ENCODE results near the gene CSGALNACT2. TPM values are rescaled to one million over a fixed set of nuclear protein-coding genes. Genes with fewer than 3 reads are reported as not detected.

CSGALNACT2 gene
- total RNA-seq, 1 experiment from 2014 or later, result 5.1 TPM

DNA sequence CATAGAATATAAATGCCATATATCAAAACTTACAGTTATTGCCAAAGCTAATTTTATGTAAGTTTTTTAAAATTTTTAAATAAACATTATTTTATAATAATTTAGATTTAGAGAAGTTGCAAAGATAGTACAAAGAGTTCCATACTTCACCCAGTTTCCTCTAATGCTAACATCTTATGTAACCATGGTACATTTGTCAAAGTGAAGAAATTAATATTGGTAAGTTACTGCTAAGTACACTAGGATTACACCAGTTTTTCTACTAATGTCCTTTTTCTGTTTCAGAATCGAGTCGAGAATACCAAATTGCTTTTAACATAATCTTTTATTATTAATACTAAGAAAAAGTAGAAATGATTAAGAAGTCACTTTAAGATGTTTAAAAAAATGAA lies 29.2 kb downstream of the CSGALNACT2 start:
- no peaks in the 10 kb centered on the region for H3K9me3 Mint-ChIP-seq
- H3K27ac Mint-ChIP-seq, result no peak overlapping the region
- TF ChIP-seq ESRRA (CRISPR knock-in tag; IDR thresholded peaks at IDR 0.05; ENCODE audit: borderline replicate concordance) (no peak), CBFB (CRISPR knock-in tag; IDR thresholded peaks at IDR 0.05; ENCODE audit: low read depth) (no peak), MXD4 (CRISPR knock-in tag; IDR thresholded peaks at IDR 0.05; ENCODE audit: borderline replicate concordance) (no peak), ZNF263 (CRISPR knock-in tag; IDR thresholded peaks at IDR 0.05; ENCODE audit: low read depth) (no peak)
- TF ChIP-seq, protein P1, sequence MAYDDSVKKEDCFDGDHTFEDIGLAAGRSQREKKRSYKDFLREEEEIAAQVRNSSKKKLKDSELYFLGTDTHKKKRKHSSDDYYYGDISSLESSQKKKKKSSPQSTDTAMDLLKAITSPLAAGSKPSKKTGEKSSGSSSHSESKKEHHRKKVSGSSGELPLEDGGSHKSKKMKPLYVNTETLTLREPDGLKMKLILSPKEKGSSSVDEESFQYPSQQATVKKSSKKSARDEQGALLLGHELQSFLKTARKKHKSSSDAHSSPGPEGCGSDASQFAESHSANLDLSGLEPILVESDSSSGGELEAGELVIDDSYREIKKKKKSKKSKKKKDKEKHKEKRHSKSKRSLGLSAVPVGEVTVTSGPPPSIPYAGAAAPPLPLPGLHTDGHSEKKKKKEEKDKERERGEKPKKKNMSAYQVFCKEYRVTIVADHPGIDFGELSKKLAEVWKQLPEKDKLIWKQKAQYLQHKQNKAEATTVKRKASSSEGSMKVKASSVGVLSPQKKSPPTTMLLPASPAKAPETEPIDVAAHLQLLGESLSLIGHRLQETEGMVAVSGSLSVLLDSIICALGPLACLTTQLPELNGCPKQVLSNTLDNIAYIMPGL (CRISPR knock-in tag; IDR thresholded peaks at IDR 0.05), result no peak
- TF ChIP-seq, protein P2, sequence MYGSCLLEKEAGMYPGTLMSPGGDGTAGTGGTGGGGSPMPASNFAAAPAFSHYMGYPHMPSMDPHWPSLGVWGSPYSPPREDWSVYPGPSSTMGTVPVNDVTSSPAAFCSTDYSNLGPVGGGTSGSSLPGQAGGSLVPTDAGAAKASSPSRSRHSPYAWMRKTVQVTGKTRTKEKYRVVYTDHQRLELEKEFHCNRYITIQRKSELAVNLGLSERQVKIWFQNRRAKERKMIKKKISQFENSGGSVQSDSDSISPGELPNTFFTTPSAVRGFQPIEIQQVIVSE (CRISPR knock-in tag; IDR thresholded peaks at IDR 0.05; ENCODE audit: borderline replicate concordance), result no peak
- no peak for ATAC-seq
- CTCF ChIA-PET, result no interaction called here
- POLR2A ChIA-PET, result no interaction called here
- H3K27me3 Mint-ChIP-seq (ENCODE audit: low read depth), result no peaks in the 10 kb centered on the region
- DNase-seq (ENCODE audit: low spot score), result no peak
- no peak overlapping the region for H3K4me3 Mint-ChIP-seq
- peaks cover 5% of the 10 kb centered on the region for H3K4me1 Mint-ChIP-seq
- no peaks in the 10 kb centered on the region for H3K36me3 Mint-ChIP-seq

DNA sequence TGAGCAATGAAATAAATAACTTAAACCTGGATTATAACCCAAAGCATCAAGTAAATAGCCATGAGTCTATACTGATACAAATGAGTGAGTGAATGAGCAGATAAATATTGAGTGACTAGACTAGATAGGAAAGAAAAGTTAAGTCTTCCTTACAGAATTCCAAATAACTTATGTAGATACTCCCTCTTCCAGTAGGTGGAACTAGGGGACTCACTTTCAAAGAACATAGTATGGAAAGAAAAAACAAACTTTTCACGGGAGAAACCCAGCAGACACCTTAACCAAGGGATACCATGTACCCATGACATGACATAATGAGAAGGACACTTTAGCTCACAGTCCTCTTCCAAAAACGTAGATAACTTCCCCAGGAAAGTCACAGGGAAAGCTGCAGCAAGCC lies 32.2 kb downstream of the CSGALNACT2 start:
- TF ChIP-seq, protein P3, sequence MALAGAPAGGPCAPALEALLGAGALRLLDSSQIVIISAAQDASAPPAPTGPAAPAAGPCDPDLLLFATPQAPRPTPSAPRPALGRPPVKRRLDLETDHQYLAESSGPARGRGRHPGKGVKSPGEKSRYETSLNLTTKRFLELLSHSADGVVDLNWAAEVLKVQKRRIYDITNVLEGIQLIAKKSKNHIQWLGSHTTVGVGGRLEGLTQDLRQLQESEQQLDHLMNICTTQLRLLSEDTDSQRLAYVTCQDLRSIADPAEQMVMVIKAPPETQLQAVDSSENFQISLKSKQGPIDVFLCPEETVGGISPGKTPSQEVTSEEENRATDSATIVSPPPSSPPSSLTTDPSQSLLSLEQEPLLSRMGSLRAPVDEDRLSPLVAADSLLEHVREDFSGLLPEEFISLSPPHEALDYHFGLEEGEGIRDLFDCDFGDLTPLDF (CRISPR knock-in tag; IDR thresholded peaks at IDR 0.05), result no peak
- no peak for TF ChIP-seq EMX1 (CRISPR knock-in tag; IDR thresholded peaks at IDR 0.05)
- TF ChIP-seq RORB (CRISPR knock-in tag; IDR thresholded peaks at IDR 0.05), result no peak
- TF ChIP-seq ZNF121 (CRISPR knock-in tag; IDR thresholded peaks at IDR 0.05), result no peak
- Mint-ChIP-seq H3K4me1 (peaks cover 5% of the 10 kb centered on the region), H3K36me3 (no peaks in the 10 kb centered on the region), H3K27me3 (ENCODE audit: low read depth) (no peaks in the 10 kb centered on the region), H3K27ac (no peak overlapping the region), H3K9me3 (no peaks in the 10 kb centered on the region), H3K4me3 (no peak overlapping the region)
- ChIA-PET POLR2A (interaction anchor here (1.0 kb wide), 1 partner anchor 32 kb away, joined by 3 read pairs; no protein-coding TSS in a partner anchor), CTCF (interaction anchor here (1.2 to 4.7 kb wide), 2 partner anchors 10 to 33 kb away, joined by 3 to 45 read pairs; no protein-coding TSS in a partner anchor)
- ATAC-seq (peak; percentile 32; the same call in 1 of the 2 replicates), DNase-seq (ENCODE audit: low spot score) (no peak)

DNA sequence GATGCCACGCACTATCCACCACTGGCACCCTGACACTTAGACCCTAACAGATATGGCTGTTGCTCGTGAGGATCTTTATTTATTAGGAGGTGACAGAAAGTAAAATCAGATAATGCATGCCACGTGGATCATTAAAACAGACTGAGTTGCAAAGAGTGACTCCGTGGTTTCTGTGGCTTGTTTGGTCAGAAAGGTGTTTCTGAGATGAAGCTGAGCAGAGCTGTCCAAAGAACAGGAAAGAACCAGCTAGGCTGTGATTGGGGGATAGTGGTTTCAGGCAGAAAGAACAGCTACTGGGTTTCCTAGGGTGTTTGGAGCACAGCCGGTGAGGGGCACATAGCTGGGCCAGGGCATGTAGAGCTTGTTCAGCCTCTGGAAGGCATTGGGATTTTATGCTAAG lies 34.4 kb downstream of the CSGALNACT2 start:
- CTCF ChIA-PET, result interaction anchor here (1.7 to 4.7 kb wide), 2 partner anchors 31 to 58 kb away, joined by 4 to 45 read pairs; no protein-coding TSS in a partner anchor
- TF ChIP-seq, protein P4, sequence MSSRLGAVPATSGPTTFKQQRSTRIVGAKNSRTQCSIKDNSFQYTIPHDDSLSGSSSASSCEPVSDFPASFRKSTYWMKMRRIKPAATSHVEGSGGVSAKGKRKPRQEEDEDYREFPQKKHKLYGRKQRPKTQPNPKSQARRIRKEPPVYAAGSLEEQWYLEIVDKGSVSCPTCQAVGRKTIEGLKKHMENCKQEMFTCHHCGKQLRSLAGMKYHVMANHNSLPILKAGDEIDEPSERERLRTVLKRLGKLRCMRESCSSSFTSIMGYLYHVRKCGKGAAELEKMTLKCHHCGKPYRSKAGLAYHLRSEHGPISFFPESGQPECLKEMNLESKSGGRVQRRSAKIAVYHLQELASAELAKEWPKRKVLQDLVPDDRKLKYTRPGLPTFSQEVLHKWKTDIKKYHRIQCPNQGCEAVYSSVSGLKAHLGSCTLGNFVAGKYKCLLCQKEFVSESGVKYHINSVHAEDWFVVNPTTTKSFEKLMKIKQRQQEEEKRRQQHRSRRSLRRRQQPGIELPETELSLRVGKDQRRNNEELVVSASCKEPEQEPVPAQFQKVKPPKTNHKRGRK (CRISPR knock-in tag; IDR thresholded peaks at IDR 0.05; ENCODE audit: borderline replicate concordance), result no peak
- TF ChIP-seq ZNF121 (CRISPR knock-in tag; IDR thresholded peaks at IDR 0.05) (no peak), ATF1 (CRISPR knock-in tag; IDR thresholded peaks at IDR 0.05) (no peak), NR1H2 (CRISPR knock-in tag; IDR thresholded peaks at IDR 0.05) (no peak), EMX1 (CRISPR knock-in tag; IDR thresholded peaks at IDR 0.05) (no peak), ELF4 (CRISPR knock-in tag; IDR thresholded peaks at IDR 0.05; ENCODE audit: low read depth) (no peak), CBFB (CRISPR knock-in tag; IDR thresholded peaks at IDR 0.05; ENCODE audit: low read depth) (no peak), ZNF219 (CRISPR knock-in tag; IDR thresholded peaks at IDR 0.05; ENCODE audit: borderline replicate concordance) (no peak), ZNF396 (CRISPR knock-in tag; IDR thresholded peaks at IDR 0.05; ENCODE audit: borderline replicate concordance) (no peak)
- TF ChIP-seq, protein P5, sequence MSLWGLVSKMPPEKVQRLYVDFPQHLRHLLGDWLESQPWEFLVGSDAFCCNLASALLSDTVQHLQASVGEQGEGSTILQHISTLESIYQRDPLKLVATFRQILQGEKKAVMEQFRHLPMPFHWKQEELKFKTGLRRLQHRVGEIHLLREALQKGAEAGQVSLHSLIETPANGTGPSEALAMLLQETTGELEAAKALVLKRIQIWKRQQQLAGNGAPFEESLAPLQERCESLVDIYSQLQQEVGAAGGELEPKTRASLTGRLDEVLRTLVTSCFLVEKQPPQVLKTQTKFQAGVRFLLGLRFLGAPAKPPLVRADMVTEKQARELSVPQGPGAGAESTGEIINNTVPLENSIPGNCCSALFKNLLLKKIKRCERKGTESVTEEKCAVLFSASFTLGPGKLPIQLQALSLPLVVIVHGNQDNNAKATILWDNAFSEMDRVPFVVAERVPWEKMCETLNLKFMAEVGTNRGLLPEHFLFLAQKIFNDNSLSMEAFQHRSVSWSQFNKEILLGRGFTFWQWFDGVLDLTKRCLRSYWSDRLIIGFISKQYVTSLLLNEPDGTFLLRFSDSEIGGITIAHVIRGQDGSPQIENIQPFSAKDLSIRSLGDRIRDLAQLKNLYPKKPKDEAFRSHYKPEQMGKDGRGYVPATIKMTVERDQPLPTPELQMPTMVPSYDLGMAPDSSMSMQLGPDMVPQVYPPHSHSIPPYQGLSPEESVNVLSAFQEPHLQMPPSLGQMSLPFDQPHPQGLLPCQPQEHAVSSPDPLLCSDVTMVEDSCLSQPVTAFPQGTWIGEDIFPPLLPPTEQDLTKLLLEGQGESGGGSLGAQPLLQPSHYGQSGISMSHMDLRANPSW (CRISPR knock-in tag; conservative IDR thresholded peaks at IDR 0.05; ENCODE audit: low read depth), result no peak
- TF ChIP-seq, protein P6, sequence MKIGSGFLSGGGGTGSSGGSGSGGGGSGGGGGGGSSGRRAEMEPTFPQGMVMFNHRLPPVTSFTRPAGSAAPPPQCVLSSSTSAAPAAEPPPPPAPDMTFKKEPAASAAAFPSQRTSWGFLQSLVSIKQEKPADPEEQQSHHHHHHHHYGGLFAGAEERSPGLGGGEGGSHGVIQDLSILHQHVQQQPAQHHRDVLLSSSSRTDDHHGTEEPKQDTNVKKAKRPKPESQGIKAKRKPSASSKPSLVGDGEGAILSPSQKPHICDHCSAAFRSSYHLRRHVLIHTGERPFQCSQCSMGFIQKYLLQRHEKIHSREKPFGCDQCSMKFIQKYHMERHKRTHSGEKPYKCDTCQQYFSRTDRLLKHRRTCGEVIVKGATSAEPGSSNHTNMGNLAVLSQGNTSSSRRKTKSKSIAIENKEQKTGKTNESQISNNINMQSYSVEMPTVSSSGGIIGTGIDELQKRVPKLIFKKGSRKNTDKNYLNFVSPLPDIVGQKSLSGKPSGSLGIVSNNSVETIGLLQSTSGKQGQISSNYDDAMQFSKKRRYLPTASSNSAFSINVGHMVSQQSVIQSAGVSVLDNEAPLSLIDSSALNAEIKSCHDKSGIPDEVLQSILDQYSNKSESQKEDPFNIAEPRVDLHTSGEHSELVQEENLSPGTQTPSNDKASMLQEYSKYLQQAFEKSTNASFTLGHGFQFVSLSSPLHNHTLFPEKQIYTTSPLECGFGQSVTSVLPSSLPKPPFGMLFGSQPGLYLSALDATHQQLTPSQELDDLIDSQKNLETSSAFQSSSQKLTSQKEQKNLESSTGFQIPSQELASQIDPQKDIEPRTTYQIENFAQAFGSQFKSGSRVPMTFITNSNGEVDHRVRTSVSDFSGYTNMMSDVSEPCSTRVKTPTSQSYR (CRISPR knock-in tag; IDR thresholded peaks at IDR 0.05), result no peak
- TF ChIP-seq, protein P7, sequence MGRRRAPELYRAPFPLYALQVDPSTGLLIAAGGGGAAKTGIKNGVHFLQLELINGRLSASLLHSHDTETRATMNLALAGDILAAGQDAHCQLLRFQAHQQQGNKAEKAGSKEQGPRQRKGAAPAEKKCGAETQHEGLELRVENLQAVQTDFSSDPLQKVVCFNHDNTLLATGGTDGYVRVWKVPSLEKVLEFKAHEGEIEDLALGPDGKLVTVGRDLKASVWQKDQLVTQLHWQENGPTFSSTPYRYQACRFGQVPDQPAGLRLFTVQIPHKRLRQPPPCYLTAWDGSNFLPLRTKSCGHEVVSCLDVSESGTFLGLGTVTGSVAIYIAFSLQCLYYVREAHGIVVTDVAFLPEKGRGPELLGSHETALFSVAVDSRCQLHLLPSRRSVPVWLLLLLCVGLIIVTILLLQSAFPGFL (CRISPR knock-in tag; IDR thresholded peaks at IDR 0.05; ENCODE audit: borderline replicate concordance), result no peak

More for the DNA sequence above, 34.4 kb downstream of the CSGALNACT2 start:
- ATAC-seq (no peak), DNase-seq (ENCODE audit: low spot score) (no peak)
- peaks cover 5% of the 10 kb centered on the region for H3K4me1 Mint-ChIP-seq
- H3K27ac Mint-ChIP-seq, result peak overlapping the region; percentile 4; the same call in 1 of the 2 replicates
- POLR2A ChIA-PET, result no interaction called here
- peaks cover 4% of the 10 kb centered on the region; the same call in 1 of the 2 replicates for H3K36me3 Mint-ChIP-seq
- H3K9me3 Mint-ChIP-seq, result no peaks in the 10 kb centered on the region
- no peaks in the 10 kb centered on the region for H3K27me3 Mint-ChIP-seq (ENCODE audit: low read depth)
- no peak overlapping the region for H3K4me3 Mint-ChIP-seq
